Effector memory CD4-positive, alpha-beta T cell (primary cell): ENCODE measurements around the gene CYS1.
A peak's percentile ranks its signal among the peaks of the same experiment; 100 is the strongest.

Experiments used
- DNase-seq, 3 donors: peaks; one replicate each; pipeline ENCODE4 v3.0.0-alpha.2; 2020
- H3K27ac ChIP-seq: 2 replicates; pipeline ENCODE4 v1.7.0; 2013; ENCODE audit warnings: mild to moderate bottlenecking, low read length, moderate library complexity; ENCODE audit not compliant: insufficient read depth, poor library complexity, severe bottlenecking
- H3K27me3 ChIP-seq: replicated peaks from 2 replicates; pipeline ENCODE4 v1.7.0; 2013; ENCODE audit warnings: mild to moderate bottlenecking, low read length; ENCODE audit not compliant: insufficient read depth, control insufficient read depth, poor library complexity, severe bottlenecking
- H3K36me3 ChIP-seq: 2 replicates; pipeline ENCODE4 v1.7.0; 2013; ENCODE audit warnings: mild to moderate bottlenecking, low read length, moderate library complexity; ENCODE audit not compliant: control insufficient read depth, insufficient read depth
- H3K4me1 ChIP-seq: 2 replicates; pipeline ENCODE4 v1.7.0; 2013; ENCODE audit warnings: low read length, mild to moderate bottlenecking; ENCODE audit not compliant: control insufficient read depth, insufficient read depth, poor library complexity, severe bottlenecking
- H3K4me3 ChIP-seq: 2 replicates; pipeline ENCODE4 v1.7.0; 2013; ENCODE audit warnings: low read length, low read depth, mild to moderate bottlenecking; ENCODE audit not compliant: insufficient read depth, poor library complexity, severe bottlenecking
- H3K9me3 ChIP-seq: 2 replicates; pipeline ENCODE4 v1.7.0; 2013; ENCODE audit warnings: mild to moderate bottlenecking, low read length, moderate library complexity; ENCODE audit not compliant: control insufficient read depth

The CYS1 gene

GRCh38 chr2:10083692-10084211 lies 3.5 kb upstream of the CYS1 start:
- Histone ChIP-seq H3K36me3 (no peaks in the 10 kb centered on the region), H3K27me3 (peaks cover 43% of the 10 kb centered on the region), H3K9me3 (no peaks in the 10 kb centered on the region), H3K4me3 (no peak overlapping the region), H3K4me1 (peaks cover 23% of the 10 kb centered on the region), H3K27ac (no peak overlapping the region)
- no peak for DNase-seq

GRCh38 chr2:10083046-10083445 lies 2.8 kb upstream of the CYS1 start:
- H3K27me3 ChIP-seq = peaks cover 46% of the 10 kb centered on the region
- no peak overlapping the region for H3K27ac ChIP-seq
- DNase-seq = no peak

DNA sequence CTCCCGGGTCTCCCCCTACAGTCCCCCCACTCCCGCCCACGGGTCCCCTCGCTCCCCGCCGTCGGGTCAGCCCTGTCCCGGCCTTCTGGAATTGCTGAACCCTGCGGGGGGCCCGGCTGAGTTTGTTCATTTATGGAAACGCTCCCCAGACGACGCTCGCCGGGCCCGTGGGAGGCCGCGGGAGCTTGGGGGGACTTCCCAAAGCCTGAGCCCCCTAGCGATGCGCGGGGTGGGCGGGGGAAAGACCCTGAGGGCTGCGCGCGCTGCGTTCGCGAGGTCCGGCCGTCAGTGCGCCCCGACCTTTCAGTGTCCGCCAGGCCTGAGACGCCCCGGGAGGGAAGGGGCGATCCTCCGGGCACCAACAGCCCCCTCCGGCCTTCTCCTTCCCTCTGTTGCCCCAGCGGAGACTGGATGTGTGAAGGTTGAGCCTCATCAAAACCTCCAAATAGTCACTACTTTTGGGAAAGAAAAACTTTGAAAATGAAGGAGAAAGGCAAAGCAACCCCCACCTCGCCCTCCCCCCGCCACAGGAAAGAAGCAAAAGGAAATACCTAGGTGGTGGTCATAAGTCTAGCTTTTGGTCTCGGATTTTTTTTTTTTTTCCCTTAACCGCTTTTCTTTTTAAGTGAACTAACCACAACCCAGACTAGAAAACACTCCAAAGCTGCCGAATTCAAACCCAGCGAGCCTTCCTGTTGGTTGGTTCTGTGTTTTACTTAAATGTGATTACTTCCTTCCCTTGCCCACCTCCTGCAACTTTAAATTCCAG lies 509 bp upstream of the CYS1 start:
- H3K27me3 ChIP-seq = peaks cover 56% of the 10 kb centered on the region
- peak in 1 of 3 donors; percentile 21 for DNase-seq
- no peak overlapping the region for H3K27ac ChIP-seq
- H3K36me3 ChIP-seq = no peaks in the 10 kb centered on the region
- H3K4me3 ChIP-seq = peak overlapping the region; percentile 50
- H3K9me3 ChIP-seq = no peaks in the 10 kb centered on the region
- peaks cover 23% of the 10 kb centered on the region for H3K4me1 ChIP-seq

More at GRCh38 chr2:10083046-10083445, 2.8 kb upstream of the CYS1 start:
- peaks cover 23% of the 10 kb centered on the region for H3K4me1 ChIP-seq
- H3K36me3 ChIP-seq = no peaks in the 10 kb centered on the region
- no peak overlapping the region for H3K4me3 ChIP-seq
- no peaks in the 10 kb centered on the region for H3K9me3 ChIP-seq

DNA sequence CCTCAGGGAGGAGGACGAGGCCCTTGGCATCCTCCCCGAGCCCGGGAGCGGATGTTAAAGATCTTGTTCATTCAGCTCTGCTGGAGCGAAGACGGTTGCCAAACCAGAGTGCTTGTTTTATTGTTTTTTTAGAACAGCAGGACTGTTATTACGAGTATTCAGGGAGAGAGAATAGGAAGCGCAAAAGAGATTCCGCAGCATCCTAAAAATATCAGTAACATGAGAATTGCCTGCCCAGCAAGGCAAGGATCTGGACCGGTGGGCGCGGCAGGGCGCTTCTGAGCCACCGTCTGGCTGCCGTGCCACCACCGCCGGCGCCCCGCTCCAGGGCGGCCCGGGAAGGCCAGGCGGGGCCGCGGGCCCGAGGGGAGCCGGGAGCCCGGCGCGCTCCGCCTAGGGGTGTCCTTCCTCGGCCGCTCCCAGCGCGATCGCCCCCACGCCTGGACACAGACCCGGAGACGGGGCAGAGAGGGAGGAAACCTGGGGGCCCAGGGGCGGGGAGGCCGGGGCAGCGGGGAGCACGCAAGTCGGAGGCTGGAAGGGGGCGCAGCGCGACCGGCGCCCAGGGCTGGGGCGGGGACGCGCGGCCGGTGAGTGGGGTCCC lies 843 bp downstream of the CYS1 start:
- Histone ChIP-seq H3K4me3 (no peak overlapping the region), H3K4me1 (peaks cover 23% of the 10 kb centered on the region), H3K9me3 (no peaks in the 10 kb centered on the region), H3K27ac (no peak overlapping the region), H3K36me3 (no peaks in the 10 kb centered on the region), H3K27me3 (peaks cover 53% of the 10 kb centered on the region)
- DNase-seq = no peak

DNA sequence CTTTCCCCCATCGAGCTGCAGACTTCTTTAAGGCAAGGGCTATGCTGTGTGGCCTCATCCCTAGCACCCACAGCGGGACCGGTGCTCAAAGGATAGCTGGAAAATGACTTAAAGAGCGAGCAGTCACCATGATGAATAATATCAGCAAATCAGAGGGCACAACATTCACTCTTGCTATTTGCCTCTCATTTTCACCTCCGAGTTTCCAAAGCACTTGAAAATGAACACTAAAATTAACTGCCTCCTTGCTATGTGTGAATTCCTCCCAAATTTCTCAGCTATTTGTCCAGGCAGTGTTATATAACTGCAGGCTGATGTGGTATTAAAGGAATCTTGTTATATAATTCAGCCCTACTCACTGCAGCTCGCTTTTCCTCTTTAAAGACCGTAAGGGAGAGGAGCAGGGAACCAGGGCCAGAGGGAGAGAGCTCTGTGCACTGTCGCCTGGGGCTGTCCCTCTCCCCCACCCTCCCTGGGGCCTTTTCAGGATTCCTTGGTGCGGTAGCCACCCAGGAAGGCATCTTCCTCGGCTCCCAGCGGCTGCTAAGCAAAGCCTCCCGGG lies 1.4 kb downstream of the CYS1 start:
- DNase-seq = no peak
- Histone ChIP-seq H3K4me3 (no peak overlapping the region), H3K27me3 (peaks cover 47% of the 10 kb centered on the region)

GRCh38 chr2:10078001-10078400 lies 2.2 kb downstream of the CYS1 start:
- DNase-seq = no peak
- Histone ChIP-seq H3K27me3 (peaks cover 40% of the 10 kb centered on the region), H3K27ac (no peak overlapping the region), H3K4me1 (peaks cover 23% of the 10 kb centered on the region), H3K9me3 (no peaks in the 10 kb centered on the region), H3K36me3 (no peaks in the 10 kb centered on the region), H3K4me3 (no peak overlapping the region)

More for the DNA sequence above, 1.4 kb downstream of the CYS1 start:
- peaks cover 23% of the 10 kb centered on the region for H3K4me1 ChIP-seq
- no peaks in the 10 kb centered on the region for H3K9me3 ChIP-seq
- H3K27ac ChIP-seq = no peak overlapping the region
- no peaks in the 10 kb centered on the region for H3K36me3 ChIP-seq

- Histone ChIP-seq H3K27me3 (peaks cover 35% of the 10 kb centered on the region), H3K4me3 (no peak overlapping the region), H3K9me3 (no peaks in the 10 kb centered on the region), H3K27ac (no peak overlapping the region), H3K4me1 (peaks cover 23% of the 10 kb centered on the region), H3K36me3 (no peaks in the 10 kb centered on the region)
- DNase-seq = no peak
These were observed 3.2 kb downstream of the CYS1 start for GRCh38 chr2:10076988-10077527.

- Histone ChIP-seq H3K27me3 (peaks cover 31% of the 10 kb centered on the region), H3K4me1 (peaks cover 21% of the 10 kb centered on the region), H3K9me3 (no peaks in the 10 kb centered on the region), H3K27ac (no peak overlapping the region), H3K36me3 (no peaks in the 10 kb centered on the region), H3K4me3 (no peak overlapping the region)
- DNase-seq = no peak
These were observed 3.7 kb downstream of the CYS1 start for GRCh38 chr2:10076511-10076910.

- Histone ChIP-seq H3K27me3 (peaks cover 25% of the 10 kb centered on the region), H3K36me3 (no peaks in the 10 kb centered on the region), H3K4me1 (peaks cover 13% of the 10 kb centered on the region), H3K4me3 (no peak overlapping the region), H3K9me3 (no peaks in the 10 kb centered on the region), H3K27ac (no peak overlapping the region)
- DNase-seq = no peak
These were observed 4.5 kb downstream of the CYS1 start for GRCh38 chr2:10075571-10076209.
